ENCODE measurements around the gene PRR23C.
"Not testable (repeated sequence)": the region's sequence is repeated elsewhere in the genome, so short reads cannot be mapped to it uniquely, and the experiment has no call there.

The PRR23C gene

DNA sequence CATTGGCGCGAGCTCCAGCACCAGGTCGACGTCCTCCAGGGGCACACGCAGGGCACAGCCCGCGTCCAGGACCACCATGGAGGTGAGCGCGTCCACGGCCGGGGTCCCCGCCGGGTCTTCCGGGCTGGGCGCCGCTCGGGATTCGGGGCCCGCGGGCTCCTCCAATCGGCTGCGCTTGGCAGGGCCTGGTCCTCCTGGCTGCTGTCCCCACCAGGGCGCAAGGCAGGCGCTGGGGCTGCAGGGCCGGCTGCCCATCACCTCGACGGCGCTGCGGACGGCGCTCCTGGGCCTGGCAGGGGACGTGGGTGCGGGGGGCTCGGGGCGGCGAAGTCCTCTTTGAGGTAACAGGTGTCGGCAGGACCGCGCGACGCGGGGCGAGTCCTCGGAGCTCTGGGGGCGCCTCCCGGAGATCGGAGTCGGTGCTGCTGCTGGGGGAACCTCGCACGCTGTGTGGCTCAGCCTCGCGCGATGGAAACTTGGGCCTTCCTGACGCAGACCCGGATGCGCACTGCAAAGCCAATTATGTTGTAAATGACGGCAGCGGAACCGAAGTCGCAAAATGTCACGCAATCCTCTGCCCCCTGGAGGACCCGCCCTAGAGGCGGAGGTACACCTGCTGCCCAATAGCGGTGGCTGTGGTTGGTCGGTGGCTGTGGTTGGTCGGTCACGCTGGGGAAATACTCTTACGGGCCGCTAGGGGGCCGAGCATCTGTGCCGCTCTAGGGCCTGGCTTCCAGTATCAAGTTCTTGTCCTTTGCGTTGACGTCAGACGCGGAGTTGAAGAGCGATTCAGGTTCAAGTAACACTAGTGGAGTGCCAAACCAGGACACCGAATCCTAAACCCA, at the start of gene PRR23C:
PRR23C (minus strand) TSS at position 527 of the 845 bp plus-strand sequence; CDS start at position 255, 272 bp downstream.
- no peak for DNase-seq

DNA sequence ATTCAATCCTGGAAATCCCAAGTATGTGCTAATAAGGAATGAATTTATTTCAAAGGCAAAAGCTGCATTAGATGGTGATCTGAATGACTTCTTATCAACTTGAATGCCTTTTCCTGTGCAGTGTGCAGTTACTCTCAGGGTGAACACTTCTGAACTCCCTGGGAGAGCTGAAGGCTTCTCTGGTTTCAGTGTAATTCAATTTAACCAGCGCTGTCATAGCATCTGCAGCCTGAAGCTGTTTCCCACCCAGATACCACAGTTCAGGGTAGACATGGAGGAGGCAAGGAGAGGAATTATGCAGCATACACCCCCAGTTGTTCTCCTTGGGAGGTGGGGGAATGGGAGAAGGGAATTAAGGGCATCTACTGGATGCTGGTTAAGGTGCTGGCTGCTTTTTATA, 49.1 kb upstream of the PRR23C start:
- DNase-seq: no peak

DNA sequence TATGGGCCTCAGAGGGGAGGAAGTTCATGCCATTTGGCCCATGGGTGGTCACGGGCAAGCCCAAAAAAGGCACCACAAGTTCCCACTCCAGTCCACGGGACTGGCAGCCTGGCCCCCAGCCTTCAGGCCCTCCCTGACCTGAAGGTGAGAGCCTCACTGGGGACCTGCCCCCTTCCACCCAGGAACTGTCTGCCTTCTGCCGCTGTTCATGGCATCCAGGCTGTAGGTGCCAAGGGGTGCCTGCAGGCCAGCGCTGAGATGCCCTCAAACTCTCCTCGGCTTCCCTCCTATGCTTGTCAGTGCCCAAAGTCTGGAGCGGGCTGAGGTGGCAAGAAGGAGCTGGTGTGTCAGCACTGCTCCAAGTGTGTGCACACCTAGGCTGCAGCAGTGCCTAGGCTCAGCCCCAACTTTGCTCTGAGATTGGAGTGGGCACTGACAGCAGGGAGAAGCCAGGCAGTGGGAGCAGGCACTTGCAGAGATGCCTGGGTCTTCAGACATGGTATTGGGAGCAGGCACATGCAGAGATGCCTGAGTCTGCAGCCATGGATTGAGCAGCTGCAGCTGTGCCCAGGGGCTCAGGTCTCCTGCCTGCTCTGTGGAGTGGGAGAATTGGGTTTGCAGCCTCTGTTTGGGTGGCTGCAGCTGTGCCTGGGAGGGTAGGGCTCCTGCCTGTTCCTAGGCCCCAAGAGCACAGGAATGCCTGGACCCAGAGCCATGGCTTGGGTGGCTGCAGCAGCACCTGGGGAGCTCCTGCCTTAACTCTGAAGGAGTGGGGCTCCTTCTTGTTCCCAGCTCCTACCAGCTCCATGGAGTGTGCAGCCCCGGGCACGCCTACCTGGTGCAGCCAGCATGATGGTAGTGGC, 44.0 kb upstream of the PRR23C start:
- DNase-seq: no peak

DNA sequence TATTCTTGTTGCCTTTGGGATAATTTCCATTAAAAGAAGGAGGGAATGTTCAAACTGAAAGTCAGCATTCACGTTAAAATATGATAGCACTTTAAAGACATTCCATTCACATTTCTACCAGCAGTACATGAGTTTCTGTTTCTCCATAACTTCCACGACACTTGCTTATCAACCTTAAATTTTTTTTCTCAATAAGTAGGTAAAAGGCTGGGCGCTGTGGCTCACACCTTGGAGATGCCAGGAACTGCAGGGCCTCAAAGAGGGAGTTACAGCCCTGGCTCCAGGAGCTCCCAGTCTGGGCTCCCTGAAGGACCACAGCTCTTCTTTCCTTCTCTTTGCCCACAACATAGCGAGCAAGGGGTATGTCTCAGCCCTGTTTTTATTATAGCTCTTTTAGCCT, 42.9 kb upstream of the PRR23C start:
- DNase-seq: no peak

DNA sequence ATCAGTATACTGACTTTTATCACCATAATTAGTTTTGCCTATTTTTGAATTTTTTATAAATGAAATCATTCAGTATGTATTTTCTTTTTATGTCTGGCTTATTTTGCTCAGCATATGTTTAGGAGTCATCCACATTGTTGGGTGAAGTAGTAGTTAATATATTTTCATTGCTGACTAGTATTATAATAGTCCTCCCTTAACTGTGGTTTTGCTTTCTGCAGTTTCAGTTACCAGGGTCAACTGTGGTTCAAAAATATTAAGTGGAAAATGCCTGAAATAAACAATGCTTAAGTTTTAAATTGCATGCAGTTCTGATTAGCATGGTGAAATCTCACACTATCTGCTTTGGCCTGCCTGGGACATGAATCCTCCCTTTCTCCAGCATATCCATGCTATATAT, 39.5 kb upstream of the PRR23C start:
- no peak for DNase-seq

DNA sequence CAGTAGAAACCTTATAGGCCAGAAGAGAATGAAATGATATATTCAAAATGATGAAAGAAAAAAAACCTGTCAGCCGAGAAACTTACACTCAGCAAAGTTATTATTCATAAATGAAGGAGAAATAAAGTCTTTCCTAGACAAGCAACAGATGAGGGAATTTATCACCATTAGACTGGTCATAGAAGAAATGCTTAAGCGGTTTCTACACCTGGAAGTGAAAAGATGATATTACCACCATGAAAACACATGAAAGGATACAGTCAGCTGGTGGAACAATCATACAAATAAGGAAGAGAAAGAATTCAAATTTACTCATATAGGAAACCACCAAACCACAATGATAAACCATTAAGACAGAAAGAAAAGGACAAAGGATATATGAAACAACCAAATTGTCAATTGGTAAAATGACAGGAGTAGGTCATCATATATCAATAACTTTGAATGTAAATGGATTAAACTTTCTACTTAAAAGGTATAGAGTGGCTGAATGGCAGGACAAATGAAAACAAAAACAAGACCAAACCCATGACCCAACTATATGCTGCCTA, 29.9 kb upstream of the PRR23C start:
- DNase-seq: no peak

DNA sequence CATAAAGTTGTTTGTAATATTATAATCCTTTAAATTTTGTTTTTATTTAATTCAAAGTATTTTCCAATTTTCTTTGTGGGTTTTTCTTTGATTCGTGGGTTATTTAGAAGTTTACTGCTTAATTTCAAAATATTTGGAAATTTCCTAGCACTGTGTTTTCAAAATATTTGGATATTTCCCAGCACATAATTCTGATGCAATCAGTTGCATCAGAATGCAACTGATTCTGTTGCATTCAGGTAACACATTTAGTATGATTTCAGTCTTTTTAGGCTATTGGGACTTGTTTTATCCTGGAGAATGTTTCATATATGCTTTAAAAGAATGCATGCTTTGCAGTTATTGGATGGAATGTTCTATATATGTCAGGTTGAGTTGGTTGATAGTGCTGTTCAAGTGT, 18.2 kb upstream of the PRR23C start:
- no peak for DNase-seq

DNA sequence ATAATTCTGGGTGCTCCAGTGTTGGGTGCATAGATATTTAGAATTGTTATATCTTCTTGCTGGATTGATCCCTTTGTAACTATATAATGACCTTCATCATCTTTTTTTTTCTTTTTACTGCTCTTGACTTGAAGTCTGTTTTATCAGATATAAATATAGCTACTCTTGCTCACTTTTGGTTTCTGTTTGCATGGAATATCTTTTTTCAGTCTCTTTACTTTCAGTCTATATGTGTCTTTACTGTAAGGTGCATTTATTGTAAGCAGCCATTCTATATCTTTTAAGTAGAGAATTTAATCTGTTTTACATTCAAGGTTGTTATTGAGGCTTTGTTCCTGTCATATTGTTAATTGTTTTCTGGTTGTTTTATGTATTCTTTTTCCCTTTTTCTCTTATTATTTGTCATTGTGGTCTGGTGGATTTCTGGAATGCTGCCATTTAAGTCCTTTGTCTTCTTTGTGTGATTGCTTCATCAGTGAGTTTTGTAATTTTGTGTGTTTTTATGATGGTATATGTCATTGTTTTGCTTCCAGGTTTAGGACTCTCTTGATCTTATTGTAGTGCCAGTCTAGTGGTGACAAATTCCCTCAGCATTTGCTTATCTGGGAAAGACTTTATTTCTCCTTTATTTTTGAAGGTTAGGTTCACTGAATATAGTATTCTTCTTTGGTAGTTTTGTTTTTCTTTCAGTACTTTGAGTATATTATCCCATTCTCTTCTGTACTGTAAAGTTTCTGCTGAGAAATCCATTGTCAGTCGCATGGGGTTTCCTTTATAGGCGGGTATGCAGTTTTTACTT, 8.3 kb upstream of the PRR23C start:
- DNase-seq: no peak

DNA sequence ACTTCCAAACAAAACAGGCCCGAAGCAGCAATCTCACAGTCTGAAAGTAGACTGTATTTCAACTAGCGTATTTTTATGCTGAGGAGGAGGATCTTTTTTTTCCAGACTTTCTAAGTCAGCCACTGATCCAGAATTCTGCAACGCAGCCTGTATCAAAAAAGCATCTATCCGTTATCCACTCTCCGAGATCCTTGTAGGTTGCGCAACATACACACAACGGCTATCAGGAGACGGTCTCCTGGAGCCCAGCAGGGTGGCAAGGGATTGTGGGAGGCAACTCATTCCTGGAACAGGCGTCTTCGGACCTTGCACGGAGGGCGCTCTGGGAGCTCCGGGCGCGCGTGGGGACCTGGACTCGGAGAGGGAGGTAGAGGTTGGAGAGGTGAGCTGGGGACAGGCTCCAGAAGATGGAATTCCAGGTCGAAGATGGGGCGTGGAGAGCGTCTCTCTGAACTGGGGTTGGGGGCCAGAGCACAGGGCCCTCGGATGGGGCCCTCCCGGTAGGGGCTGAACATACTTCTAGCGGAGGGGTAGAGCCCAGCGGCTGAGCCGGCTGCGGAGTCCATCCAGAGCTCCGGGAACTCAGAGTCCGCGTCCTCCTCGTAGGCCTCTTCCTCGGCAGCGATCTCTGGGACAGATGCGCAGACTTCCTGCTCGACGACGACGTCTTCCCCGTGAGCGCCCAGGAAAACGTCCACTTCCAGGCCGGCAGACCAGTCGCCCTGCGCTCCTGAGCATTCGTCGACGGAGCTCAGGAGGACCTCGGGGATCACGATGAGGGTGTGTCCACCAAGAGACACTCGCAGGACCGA, 932 bp downstream of the PRR23C start:
- no peak for DNase-seq

DNA sequence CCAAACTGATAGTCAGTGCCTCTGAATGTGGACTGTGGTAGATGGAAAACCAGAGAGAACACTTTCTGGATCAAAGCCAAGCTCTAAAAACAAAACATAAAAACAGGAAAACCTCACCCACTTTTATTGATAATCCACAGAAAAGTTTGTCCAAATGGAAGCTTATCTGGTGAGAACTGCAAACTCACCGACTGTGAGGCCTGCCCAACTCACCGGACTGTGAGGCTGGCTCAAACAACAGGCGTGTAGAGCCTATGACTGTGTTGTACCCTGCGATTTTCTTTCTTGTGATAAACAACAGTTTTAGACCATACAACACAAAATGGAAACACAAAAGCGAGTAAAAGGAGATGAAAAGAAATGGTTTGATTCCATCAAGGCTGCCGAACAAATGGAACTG, 7.2 kb downstream of the PRR23C start:
- DNase-seq: no peak

DNA sequence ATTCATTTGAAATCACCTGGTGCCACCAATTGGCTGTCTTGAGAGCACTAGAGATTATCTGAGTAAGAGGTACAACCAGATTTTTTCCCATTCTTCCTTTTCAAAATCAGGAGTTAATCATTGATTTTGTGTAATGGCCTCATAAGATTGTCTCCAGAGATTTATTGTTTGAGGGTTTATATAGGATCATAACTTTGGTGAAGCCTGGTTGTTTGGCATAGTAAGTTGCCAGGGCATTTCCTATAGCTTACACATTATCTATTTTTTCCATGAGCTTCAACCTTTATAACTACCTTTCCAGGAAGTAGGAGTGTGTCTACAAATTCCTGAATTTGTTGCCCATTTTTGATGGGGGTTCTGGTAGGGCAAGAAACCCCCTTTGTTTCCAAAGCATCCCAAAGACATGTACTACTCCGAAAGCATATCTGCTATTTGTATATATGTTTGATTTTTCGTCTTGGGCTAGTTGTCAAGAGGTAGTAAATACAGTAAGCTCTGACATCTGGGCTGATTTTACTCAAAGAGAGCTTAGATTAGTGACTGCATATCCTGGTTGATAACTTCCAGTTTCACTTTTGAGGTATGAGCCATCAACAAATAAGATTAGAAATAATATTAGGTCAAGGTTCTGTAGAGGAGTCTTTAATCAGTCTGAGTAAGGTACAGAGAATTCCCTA, 12.2 kb downstream of the PRR23C start:
- no peak for DNase-seq

DNA sequence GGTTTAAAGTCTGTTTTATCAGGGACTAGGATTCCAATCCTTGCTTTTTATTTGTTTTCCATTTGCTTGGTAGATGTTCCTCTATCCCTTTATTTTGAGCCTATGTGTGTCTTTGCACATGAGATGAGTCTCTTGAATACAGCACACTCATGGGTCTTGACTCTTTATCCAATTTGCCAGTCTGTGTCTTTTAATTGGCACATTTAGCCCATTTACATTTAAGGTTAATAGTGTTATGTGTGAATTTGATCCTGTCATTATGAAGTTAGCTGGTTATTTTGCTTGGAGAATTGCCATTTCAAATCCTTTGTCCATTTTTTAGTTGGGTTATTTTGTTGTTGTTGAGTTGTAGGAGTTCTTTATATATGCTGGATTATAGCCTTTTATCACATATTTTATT, 14.1 kb downstream of the PRR23C start:
- not testable (repeated sequence) for DNase-seq

DNA sequence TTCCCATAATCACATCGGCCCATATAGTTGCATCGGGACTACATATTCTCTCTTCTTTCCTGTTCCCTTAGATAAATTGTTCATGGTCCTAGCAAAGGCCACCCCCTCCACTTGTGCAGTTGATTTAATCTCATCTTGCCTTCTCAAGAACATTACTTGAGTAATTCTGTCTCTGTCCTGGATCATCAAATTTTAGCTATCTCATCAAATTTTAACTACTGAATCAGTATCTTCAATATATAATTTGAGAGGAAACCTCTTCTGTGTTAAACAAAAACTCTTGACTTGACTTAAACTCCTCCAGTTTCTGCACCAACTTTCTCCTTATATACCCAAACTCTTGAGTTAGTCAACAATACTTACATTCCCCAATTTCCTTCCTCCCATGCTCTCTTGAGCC, 19.7 kb downstream of the PRR23C start:
- DNase-seq: no peak

DNA sequence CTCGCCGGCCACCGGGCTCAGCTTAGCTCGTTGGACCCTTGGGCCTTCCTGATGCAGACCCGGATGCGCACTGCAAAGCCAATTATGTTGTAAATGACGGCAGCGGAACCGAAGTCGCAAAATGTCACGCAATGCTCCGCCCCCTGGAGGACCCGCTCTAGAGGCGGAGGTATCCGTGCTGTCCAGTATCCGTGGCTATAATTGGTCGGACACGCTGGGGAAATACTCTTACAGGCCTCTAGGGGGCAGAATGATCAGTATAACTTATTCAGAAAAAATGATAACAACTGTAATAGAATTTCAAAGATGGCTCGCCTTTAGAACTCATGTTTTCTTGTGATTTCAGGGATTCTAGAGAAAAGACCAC, 23.8 kb downstream of the PRR23C start, which contains the start of gene PRR23B:
PRR23B (minus strand) TSS at position 59 of the 367 bp plus-strand sequence. CDS start 265 bp downstream, outside the sequence.
- DNase-seq: peak; percentile 4 to 7

DNA sequence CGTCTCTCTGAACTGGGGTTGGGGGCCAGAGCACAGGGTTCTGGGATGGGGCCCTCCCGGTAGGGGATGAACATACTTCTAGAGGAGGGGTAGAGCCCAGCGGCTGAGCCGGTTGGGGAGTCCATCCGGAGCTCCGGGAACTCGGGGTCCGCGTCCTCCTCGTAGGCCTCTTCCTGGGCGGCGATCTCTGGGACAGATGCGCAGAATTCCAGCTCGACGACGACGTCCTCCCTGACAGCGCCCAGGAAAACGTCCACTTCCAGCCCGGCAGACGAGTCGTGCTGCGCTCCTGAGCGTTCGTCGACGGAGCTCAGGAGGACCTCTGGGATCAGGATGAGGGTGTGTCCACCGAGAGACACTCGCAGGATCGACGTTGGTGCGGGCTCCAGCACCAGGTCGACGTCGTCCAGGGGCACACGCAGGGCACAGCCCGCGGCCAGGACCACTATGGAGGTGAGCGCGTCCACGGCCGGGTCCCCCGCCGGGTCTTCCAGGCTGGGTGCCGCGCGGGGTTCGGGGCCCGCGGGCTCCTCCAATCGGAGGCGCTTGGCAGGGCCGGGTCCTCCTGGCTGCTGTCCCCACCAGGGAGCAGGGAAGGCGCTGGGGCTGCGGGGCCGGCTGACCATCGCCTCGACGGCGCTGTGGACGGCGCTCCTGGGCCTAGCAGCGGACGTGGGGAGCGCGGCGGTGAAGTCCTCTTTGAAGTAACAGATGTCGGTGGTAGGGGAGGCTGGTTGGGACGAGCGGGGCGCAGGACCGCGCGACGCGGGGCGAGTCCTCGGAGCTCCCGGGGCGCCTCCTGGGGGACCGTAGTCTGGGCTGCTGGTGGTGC, 24.4 kb downstream of the PRR23C start:
- DNase-seq: no peak

DNA sequence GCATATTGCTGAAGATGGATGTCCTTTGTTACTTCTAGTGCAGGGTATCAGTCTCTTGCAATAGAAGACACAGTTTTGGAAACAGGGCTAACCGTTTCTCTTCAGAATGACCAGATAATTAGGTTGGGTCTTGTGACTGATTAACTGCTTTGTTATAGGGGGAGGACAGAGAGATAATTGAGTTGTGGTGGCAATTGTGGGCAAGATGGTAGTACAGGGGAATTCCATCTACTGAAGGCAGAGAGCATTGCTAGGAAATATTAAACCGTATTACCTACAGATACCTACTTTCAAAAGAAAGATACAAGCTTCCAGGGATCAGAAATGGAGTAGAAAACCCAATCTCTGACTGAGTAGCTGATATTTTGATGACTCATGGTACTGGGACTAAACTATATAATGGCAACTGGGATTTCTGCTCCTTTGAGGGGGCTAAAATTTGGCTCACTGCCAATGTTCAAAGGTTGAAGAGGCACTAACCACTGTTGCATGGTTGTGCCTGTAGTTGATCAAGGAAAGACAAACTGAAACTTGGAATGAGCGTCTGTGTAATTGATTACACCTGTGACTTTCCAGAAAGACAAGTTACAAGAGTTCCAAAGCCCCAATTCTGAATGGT, 28.2 kb downstream of the PRR23C start:
- no peak for DNase-seq

DNA sequence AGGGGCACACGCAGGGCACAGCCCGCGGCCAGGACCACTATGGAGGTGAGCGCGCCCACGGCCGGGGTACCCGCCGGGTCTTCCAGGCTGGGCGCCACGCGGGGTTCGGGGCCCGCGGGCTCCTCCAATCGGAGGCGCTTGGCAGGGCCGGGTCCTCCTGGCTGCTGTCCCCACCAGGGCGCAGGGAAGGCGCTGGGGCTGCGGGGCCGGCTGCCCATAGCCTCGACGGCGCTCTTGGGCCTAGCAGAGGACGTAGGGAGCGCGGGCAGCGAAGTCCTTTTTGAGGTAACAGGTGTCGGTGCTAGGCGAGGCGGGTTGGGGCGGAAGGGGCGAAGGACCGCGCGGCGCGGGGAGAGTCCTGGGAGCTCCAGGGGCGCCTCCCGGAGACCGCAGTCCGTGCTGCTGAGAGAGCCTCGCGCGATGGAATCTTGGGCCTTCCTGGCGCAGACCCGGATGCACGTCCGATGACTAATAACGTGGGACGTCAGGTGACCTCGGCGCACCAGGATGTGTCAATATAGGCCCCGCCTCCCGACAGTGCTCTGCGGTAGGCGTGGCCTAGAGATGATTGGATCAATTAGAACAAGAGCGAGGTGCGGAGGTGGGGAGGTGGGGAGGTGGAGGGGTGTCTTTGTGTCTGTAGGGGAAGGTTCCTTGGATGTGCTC, 38.5 kb downstream of the PRR23C start, which contains the start of gene PRR23A:
PRR23A (minus strand) TSS at position 218 of the 666 bp plus-strand sequence; CDS start at position 218, 0 bp downstream.
- DNase-seq: no peak

DNA sequence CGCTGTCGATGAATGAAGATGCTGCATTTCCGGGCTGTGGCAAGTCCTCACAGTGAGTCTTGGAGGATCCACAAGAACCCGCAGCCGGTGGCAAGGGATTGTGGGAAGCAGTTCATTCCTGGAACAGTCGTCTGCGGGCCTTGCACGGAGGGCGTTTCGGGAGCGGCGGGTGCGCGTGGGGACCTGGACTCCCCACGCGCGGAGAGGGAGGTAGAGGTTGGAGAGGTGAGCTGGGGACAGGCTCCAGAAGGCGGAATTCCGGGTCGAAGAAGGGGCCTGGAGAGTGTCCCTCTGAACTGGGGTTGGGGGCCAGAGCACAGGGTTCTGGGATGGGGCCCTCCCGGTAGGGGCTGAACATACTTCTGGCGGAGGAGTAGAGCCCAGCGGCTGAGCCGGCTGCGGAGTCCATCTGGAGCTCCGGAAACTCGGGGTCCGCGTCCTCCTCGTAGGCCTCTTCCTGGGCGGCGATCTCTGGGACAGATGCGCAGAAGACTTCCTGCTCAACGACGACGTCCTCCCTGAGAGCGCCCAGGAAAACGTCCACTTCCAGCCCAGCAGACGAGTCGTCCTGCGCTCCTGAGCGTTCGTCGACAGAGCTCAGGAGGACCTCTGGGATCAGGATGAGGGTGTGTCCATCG, 39.2 kb downstream of the PRR23C start:
- DNase-seq: no peak

DNA sequence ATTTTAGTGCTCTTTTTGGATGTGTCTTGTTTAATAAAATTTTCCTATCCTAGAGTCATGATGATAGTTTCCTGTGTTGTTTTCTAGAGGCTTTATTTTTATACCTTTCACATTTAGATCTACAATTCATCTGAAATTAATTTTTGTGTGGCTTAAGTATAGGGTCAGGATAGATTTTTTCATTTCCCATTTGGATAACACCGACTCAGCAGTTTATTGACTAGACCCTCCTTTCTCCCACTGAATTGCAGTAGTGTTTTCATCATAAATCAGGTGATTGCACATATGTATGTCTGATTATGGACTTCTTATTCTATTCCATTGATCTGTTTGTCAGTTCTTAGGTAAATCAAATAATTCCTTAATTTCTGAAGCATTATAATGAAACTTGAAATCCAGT, 49.0 kb downstream of the PRR23C start:
- no peak for DNase-seq

Measured in AML-193 (cell line).